ENCODE measurements around the gene MMP10.
A peak's percentile ranks its signal among the peaks of the same experiment; 100 is the strongest.
"Not testable (repeated sequence)": the region's sequence is repeated elsewhere in the genome, so short reads cannot be mapped to it uniquely, and the experiment has no call there.

MMP10 gene

DNA sequence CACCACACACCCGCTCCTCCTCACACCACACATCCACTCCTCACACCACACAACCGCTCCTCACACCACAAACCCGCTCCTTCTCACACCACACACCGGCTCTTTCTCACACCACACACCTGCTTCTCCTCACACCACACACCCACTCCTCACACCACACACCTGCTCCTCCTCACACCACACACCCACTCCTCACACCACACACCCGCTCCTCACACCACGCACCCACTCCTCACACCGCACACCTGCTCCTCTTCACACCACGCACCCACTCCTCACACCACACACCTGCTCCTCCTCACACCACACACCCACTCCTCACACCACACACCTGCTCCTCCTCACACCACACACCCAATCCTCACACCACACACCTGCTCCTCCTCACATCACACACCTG is 49.5 kb downstream of the MMP10 start:
- DNase-seq (ENCODE audit: insufficient read length, low spot score), result not testable (repeated sequence)
- FAIRE-seq, result peak; percentile 100

DNA sequence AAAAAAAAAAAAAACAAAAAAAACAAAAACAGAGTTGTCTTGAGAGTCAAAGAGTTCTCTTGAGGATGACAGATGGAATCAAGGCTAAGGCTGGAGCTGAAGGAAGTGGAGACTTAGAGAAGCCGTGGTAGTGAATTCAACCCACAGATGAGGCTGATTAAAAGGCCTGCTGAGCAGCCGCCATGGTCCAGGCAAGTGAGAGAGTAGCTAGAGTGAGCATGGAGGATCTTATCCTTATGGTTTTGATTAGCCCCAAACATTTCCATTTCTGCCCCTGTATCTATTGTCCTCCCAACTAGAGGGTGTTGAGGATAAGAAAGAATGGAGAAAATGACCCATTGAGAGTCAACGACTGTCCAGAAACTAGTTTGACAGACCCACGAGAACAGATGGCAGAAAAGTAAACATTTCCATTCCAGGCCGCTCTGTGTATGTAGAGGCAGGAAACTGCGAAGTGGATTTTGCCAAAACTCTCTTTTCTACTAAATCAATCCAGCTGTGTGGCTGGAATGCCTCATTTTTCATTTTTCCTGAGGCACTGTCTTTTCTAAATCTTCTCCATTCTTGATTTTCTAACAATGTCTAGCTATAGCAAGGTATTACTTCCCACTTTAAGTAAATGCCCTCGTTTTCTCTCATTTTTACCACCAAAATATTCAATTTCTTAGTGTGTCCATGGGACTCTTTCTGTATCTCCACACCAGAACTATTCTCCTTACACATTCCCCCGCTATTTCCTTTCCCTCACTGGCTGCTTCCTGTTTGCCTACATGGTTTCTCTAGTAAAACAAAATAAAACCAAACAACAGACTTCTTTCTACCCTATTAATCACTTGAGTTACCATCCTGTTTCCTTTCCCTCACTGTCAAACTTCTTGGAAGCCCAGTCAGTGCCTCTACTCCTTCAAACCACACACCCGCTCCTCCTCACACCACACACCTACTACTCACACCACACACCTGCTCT is 50.3 kb downstream of the MMP10 start:
- no peak for DNase-seq (ENCODE audit: insufficient read length, low spot score)
- no peak for FAIRE-seq

DNA sequence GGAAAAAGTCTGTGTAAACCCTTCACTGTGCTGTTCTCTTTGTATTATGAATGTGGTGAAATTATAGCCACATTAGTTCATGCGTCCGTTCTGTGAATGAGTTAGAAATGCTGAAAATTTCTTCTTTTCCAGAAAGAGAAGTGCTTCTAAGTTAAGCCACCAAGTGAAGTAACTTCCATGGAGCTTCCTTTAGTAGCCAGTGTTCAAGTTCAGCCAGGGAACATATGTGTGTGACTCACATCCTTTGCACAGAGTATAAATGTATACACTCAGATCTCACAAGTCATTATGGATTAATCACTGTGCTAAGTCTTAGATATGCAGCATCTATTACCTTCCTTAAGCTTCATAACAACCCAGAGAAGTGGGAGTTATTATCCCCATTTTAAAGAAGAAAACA is 52.5 kb downstream of the MMP10 start:
- FAIRE-seq (peak; percentile 77), DNase-seq (ENCODE audit: insufficient read length, low spot score) (no peak)

GRCh38 chr11:102724904-102725500 is 55.4 kb downstream of the MMP10 start, which contains the start of gene MMP8:
MMP8 (minus strand) TSS chr11:102724954; CDS start chr11:102724855, 99 bp downstream.
- FAIRE-seq (no peak), DNase-seq (ENCODE audit: insufficient read length, low spot score) (no peak)

DNA sequence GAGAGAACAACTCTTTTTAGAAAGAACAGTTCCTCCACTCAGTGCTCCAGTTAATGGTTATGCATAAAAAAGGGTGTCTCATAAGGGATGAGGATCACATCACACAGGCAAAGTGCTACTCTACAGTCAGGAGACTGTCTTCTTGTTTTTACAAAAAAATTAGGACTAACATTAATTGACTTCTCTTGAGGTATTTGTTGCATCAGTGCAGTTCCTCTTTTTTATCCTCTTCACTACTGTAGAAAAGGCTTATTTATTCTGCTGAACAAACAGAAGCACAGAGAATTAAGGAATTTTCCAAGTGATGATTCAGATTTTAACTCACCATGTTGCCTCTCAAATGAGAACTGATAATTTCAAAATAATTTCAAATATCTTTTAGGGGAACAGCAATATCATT is 57.6 kb downstream of the MMP10 start:
- FAIRE-seq (peak; percentile 26), DNase-seq (ENCODE audit: insufficient read length, low spot score) (no peak)

Data from HTR-8/SVneo (cell line).